ENCODE measurements around the gene CBLN2.

DNA sequence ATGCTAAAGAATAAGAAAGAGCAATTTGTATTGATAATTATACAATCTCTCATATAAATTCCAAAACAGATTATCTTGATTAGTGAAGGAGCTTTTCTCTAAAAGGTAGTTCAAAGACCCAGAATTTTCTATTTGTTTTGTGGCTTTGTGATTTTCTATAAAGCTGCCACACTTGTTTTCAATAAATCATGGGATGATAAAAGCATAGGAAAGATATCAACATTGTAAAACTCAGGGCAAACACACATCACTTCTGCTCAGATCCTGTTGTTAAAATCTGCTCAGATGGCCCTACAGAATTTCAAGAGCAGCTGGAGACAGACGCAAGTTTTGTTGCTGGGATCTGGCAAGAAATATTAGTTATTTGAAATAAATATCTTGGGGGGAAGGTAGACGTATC lies 28.8 kb upstream of the CBLN2 start:
- TF ChIP-seq ZFP30 (CRISPR knock-in tag; IDR thresholded peaks at IDR 0.05) = no peak
- TF ChIP-seq ZC3H10 (CRISPR knock-in tag; IDR thresholded peaks at IDR 0.05) = no peak
- no peak for TF ChIP-seq PPARA (CRISPR knock-in tag; IDR thresholded peaks at IDR 0.05; ENCODE audit: borderline replicate concordance)

All from SK-N-SH treated with all-trans-retinoic acid at 6 μM for 48 hours (cell line).